Muscle of leg (tissue), 11 donors: ENCODE data around the gene ACSBG1. TPM values are rescaled to one million over a fixed set of nuclear protein-coding genes. Genes with fewer than 3 reads are reported as not detected.
"Not testable (repeated sequence)": the region's sequence is repeated elsewhere in the genome, so short reads cannot be mapped to it uniquely, and the experiment has no call there.

Experiments used
- DNase-seq: peaks from one replicate; pipeline ENCODE4 v3.0.0; 2013
- H3K27ac ChIP-seq: one replicate; pipeline ENCODE4 v1.5.1; 2013; ENCODE audit warnings: mild to moderate bottlenecking, low read length, control low read depth
- H3K27me3 ChIP-seq: one replicate; pipeline ENCODE4 v1.6.1; 2013; ENCODE audit warnings: low read length; ENCODE audit not compliant: control insufficient read depth, insufficient read depth
- H3K36me3 ChIP-seq: one replicate; pipeline ENCODE4 v1.6.1; 2013; ENCODE audit warnings: low read length; ENCODE audit not compliant: control insufficient read depth, insufficient read depth
- H3K4me1 ChIP-seq: one replicate; pipeline ENCODE4 v1.6.1; 2013; ENCODE audit warnings: low read length; ENCODE audit not compliant: control insufficient read depth, insufficient read depth
- H3K4me3 ChIP-seq: one replicate; pipeline ENCODE4 v1.5.1; 2013; ENCODE audit warnings: low read length, control low read depth
- H3K9me3 ChIP-seq: replicated peaks from 2 replicates; pipeline ENCODE4 v1.6.1; 2013; ENCODE audit warnings: low read depth, low read length; ENCODE audit not compliant: control insufficient read depth
- WGBS: methylation state at CpG from one replicate; pipeline ENCODE4 v1.1.5; 2013; ENCODE audit warnings: missing lambda C conversion rate; ENCODE audit not compliant: insufficient coverage; 5-methylcytosine and 5-hydroxymethylcytosine counted together
- polyA plus RNA-seq, 8 donors: library from polyadenylated mRNA; unstranded; fragments of 120-200 nt; gene quantifications; one replicate each; pipeline versions ENCODE4 v1.2.1 to v1.2.3, GENCODE V29; 2013; ENCODE audit warnings: inconsistent platforms in 1 of 8, low replicate concordance in 1 of 8; ENCODE audit not compliant: insufficient read length in 8 of 8, insufficient read depth in 1 of 8
- total RNA-seq: library from RNA; stranded (reverse); fragments of 120-200 nt; gene quantifications from one replicate; pipeline ENCODE4 v1.2.4, GENCODE V29; 2013

Gene ACSBG1
- total and polyA plus RNA-seq, 9 donors: 0.22 to 2.1 (median 0.57) TPM

DNA sequence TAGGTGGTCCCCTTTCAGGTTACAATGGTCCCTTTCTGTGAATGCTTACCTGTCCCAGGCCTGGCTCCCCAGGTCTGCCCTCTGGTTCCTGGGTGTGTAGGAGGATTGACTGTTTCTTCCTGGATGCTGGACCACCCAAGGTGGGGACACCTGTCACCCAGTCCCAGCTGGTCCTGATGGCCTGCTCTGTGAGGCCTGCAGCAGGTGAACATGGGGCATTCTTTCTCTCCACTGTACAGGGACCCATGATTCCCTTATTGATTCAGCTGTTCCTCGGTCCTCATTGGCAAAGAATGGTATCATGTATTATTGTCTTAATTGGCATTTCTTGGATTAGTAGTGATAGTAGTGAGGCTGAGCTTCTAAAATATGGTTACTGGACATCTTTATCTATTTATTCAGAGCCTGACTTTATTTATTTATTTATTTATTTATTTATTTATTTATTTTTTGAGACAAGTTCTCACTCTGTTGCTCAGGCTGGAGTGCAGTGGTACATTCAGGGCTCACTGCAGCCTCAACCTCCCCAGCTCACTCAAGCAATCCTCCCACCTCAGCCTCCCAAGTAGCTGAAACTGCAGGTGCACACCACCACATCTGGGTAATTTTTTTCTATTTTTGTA lies 21.2 kb upstream of the ACSBG1 start:
- no peaks in the 10 kb centered on the region for H3K9me3 ChIP-seq
- H3K4me1 ChIP-seq: peaks cover 5% of the 10 kb centered on the region
- H3K4me3 ChIP-seq: no peak overlapping the region
- H3K27me3 ChIP-seq: no peaks in the 10 kb centered on the region
- DNase-seq: no peak
- H3K27ac ChIP-seq: no peak overlapping the region
- no CpG with 5 or more reads among the region's 1 CpG for WGBS
- H3K36me3 ChIP-seq: no peaks in the 10 kb centered on the region

DNA sequence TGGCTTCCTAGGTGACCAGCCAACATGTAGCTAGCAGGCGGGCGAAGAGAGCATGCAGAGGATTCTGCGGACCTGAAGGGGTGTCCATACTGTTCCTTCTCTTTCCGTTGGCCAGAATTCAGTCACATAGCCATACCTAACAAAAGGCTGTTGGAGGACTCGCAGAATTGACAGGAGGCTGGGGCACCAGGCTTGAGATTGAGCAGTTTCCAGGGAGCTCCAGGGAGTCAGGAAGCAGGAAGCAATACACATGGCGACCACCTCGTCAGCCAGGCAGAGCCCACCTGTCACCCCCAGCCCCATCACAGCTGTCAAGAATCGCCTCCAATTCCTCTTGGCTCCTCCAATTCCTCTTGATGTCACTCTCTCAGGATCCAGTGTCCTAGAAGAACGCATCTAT lies 16.8 kb upstream of the ACSBG1 start:
- H3K36me3 ChIP-seq: no peaks in the 10 kb centered on the region
- H3K9me3 ChIP-seq: no peaks in the 10 kb centered on the region
- H3K27me3 ChIP-seq: no peaks in the 10 kb centered on the region
- DNase-seq: no peak
- H3K4me1 ChIP-seq: peaks cover 5% of the 10 kb centered on the region
- H3K27ac ChIP-seq: no peak overlapping the region
- no peak overlapping the region for H3K4me3 ChIP-seq
- 71% methylated on average over 9 of the region's 9 CpGs for WGBS

DNA sequence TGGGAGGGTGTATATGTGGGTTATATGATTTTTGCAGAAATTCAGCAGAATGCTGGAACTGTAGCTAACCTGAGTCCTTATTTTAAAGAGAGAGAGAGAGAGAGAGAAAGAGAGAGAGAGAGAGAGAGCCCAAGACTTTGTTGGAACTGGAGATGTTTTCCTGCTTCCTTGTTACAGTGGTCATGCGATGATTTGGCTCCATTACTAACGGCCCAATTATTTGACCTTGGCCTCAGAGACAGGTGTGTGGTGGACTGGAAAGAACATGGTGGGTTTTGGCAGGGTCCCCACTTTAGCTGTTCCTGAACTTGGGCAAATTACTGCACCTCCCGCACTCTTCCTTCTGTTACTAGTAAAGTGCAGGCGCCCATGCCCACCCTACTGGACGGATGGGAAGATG lies 14.8 kb upstream of the ACSBG1 start:
- no peaks in the 10 kb centered on the region for H3K27me3 ChIP-seq
- H3K4me3 ChIP-seq: no peak overlapping the region
- DNase-seq: no peak
- WGBS: no CpG with 5 or more reads among the region's 5 CpGs
- H3K4me1 ChIP-seq: peaks cover 5% of the 10 kb centered on the region
- H3K9me3 ChIP-seq: no peaks in the 10 kb centered on the region
- H3K36me3 ChIP-seq: no peaks in the 10 kb centered on the region
- H3K27ac ChIP-seq: no peak overlapping the region

DNA sequence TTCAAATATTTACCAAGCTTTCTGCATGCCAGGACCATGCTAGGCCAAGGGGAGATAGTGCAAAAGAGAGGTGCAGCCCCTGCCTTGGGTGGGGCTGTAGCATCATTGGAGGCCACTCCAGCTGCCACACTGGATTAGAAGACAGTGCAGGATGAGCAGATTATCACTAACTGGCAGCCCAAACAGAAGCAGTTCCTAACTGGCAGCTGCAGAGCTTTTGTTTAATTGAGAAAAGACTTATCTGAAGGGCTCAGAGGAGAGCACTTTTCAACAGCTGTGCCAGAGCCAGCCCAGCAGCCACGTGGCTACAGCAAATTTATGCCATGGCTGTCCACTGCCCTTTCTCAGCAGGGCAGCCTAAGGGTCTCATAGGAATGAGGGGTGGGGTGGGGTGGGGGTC lies 13.5 kb upstream of the ACSBG1 start:
- 33% methylated on average over 1 of the region's 1 CpG for WGBS
- Histone ChIP-seq H3K4me1 (peaks cover 14% of the 10 kb centered on the region), H3K9me3 (no peaks in the 10 kb centered on the region), H3K36me3 (no peaks in the 10 kb centered on the region), H3K27me3 (no peaks in the 10 kb centered on the region), H3K4me3 (no peak overlapping the region), H3K27ac (no peak overlapping the region)
- no peak for DNase-seq

DNA sequence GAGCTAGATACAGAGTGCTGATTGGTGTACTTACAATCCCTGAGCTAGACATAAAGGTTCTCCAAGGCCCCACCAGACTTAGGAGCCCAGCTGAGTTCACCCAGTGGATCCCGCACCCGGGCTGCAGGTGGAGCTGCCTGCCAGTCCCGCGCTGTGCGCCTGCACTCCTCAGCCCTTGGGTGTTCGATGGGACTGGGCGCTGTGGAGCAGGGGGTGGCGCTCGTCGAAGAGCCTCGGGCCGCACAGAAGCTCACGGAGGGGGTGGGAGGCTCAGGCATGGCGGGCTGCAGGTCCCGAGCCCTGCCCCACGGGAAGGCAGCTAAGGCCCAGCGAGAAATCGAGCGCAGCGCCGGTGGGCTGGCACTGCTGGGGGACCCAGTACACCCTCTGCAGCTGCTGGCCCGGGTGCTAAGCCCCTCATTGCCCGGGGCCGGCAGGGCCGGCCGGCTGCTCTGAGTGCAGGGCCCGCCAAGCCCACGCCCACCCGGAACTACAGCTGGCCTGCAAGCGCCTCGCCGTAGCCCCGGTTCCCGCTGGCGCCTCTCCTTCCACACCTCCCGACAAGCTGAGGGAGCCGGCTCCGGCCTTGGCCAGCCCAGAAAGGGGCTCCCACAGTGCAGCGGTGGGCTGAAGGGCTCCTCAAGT lies 11.7 kb upstream of the ACSBG1 start:
- WGBS: 94% methylated on average over 22 of the region's 39 CpGs
- not testable (repeated sequence) for DNase-seq, H3K36me3 ChIP-seq, H3K9me3 ChIP-seq, H3K4me3 ChIP-seq, H3K27me3 ChIP-seq, H3K27ac ChIP-seq
- peaks cover 10% of the 10 kb centered on the region for H3K4me1 ChIP-seq

DNA sequence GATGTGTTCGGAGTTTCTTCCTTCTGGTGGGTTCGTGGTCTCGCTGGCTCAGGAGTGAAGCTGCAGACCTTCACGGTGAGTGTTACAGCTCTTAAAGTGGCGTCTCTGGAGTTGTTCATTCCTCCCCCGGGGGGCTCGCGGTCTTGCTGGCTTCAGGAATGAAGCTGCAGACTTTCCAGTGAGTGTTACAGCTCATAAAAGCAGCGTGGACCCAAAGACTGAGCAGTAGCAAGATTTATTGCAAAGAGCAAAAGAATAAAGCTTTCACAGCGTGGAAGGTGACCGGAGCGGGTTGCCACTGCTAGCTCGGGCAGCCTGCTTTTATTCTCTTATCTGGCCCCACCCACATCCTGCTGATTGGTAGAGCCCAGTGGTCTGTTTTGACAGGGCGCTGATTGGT lies 11.0 kb upstream of the ACSBG1 start:
- not testable (repeated sequence) for H3K4me1 ChIP-seq, H3K9me3 ChIP-seq, H3K27ac ChIP-seq, DNase-seq, H3K27me3 ChIP-seq, H3K4me3 ChIP-seq, H3K36me3 ChIP-seq
- WGBS: 47% methylated on average over 11 of the region's 14 CpGs

DNA sequence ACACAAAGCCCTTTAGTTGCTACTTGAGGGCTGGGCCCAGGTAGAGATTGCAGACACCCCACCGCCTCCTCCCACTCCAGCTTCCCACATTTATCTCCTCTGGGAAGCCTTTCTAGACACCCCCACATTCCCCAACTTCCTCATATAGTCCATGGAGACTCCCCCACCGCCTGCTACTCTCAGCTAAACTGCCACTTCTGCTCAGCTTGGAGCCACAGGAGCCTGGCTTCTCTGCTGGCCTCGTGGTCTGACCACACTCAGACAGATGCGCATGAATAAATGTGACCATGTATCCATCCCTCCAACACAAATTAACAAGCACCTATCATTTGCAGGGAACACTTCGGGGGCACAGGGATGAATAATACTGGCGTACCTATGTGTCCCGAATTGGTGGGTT lies 10.5 kb upstream of the ACSBG1 start:
- no peak overlapping the region for H3K4me3 ChIP-seq
- no peak overlapping the region for H3K27ac ChIP-seq
- H3K36me3 ChIP-seq: no peaks in the 10 kb centered on the region
- no peak for DNase-seq
- WGBS: 73% methylated on average over 4 of the region's 7 CpGs
- H3K9me3 ChIP-seq: no peaks in the 10 kb centered on the region
- no peaks in the 10 kb centered on the region for H3K27me3 ChIP-seq
- peaks cover 12% of the 10 kb centered on the region for H3K4me1 ChIP-seq

DNA sequence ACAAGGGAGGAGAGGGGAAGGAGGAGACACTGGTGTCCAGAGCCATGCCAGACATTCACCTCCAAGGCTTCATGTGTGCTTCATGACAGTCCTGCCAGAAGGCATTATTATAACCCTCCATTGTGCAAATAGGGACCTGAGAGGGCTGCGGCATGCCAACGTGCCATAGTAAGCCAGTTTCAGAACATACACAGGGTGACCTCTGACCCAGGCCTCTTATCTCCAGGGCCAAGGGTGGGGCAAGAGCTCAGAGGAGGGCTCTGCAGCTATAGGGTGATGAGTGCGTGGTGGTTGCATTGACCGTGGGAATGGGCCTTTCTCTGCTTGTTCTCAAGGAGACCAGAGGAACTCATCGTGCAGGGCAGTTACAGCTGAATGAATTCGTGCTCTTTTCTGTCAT lies 9.7 kb upstream of the ACSBG1 start:
- Histone ChIP-seq H3K36me3 (no peaks in the 10 kb centered on the region), H3K4me3 (no peak overlapping the region), H3K27me3 (no peaks in the 10 kb centered on the region), H3K27ac (no peak overlapping the region), H3K9me3 (no peaks in the 10 kb centered on the region), H3K4me1 (peaks cover 17% of the 10 kb centered on the region)
- WGBS: 93% methylated on average over 3 of the region's 6 CpGs
- DNase-seq: no peak

DNA sequence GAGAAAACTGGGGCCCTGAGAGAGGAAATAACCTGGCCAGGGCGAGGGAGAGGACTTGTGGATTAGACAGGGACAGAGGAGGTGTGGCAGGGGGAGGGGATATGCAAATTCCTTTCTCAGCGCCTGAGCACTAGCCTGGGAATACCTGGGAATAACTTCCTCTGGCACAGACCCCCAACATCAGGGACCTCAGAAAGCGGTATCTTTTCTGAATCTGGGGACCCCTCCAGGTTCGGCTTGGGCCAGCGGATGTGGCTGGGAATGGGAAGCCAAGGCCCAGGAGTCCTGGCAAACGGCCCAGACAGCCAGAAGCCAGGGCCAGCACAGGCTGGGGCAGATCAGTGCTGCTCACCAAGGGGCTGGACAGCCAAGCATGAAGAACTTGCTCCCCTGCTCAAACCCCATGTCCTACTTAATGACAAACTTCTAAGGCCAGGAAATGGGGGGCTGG lies 9.2 kb upstream of the ACSBG1 start:
- Histone ChIP-seq H3K27me3 (no peaks in the 10 kb centered on the region), H3K4me1 (peaks cover 17% of the 10 kb centered on the region), H3K36me3 (no peaks in the 10 kb centered on the region), H3K27ac (no peak overlapping the region), H3K4me3 (no peak overlapping the region), H3K9me3 (no peaks in the 10 kb centered on the region)
- WGBS: 43% methylated on average over 5 of the region's 6 CpGs
- peak; percentile 29 for DNase-seq

DNA sequence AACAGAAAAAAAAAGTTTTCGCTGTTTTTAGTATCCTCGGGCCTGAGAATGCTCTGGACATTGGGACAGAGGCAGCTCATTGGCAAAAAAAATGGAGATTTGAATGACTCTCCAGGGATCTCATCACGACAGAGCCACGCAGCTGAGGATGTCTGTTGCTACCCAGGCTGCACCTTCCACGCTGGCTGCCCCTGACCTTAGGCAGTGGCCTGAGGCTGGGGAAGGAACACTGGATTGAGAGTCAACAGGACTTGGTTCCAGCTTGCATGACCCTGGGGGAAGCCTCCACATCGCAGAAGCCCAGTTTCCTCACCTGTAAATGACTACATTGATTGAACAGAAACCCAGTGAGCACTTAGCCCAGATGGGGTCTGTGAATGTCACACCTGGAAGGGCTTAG lies 8.7 kb upstream of the ACSBG1 start:
- DNase-seq: no peak
- Histone ChIP-seq H3K27me3 (no peaks in the 10 kb centered on the region), H3K27ac (no peak overlapping the region), H3K36me3 (no peaks in the 10 kb centered on the region), H3K4me3 (no peak overlapping the region), H3K4me1 (peaks cover 17% of the 10 kb centered on the region), H3K9me3 (no peaks in the 10 kb centered on the region)
- 60% methylated on average over 5 of the region's 6 CpGs for WGBS
